ENCODE data around the gene C1orf226.

- no peak for TF ChIP-seq POLR2A (IDR thresholded peaks at IDR 0.05)
- TF ChIP-seq, protein P1, sequence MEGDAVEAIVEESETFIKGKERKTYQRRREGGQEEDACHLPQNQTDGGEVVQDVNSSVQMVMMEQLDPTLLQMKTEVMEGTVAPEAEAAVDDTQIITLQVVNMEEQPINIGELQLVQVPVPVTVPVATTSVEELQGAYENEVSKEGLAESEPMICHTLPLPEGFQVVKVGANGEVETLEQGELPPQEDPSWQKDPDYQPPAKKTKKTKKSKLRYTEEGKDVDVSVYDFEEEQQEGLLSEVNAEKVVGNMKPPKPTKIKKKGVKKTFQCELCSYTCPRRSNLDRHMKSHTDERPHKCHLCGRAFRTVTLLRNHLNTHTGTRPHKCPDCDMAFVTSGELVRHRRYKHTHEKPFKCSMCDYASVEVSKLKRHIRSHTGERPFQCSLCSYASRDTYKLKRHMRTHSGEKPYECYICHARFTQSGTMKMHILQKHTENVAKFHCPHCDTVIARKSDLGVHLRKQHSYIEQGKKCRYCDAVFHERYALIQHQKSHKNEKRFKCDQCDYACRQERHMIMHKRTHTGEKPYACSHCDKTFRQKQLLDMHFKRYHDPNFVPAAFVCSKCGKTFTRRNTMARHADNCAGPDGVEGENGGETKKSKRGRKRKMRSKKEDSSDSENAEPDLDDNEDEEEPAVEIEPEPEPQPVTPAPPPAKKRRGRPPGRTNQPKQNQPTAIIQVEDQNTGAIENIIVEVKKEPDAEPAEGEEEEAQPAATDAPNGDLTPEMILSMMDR (IDR thresholded peaks at IDR 0.05): no peak
Measured at GRCh38 chr1:162420120-162420519, 38.6 kb downstream of the C1orf226 start.
